Endothelial cell of umbilical vein (primary cell): ENCODE results near the gene STT3B. TPM values are rescaled to one million over a fixed set of nuclear protein-coding genes. Genes with fewer than 3 reads are reported as not detected.

ENCODE experiments used
- BruUV-seq: library from RNA; stranded (reverse); fragments of 400-500 nt; replicated peaks from 2 replicates; lab custom pipeline; 2021; lab: Mats Ljungman, UMichigan
- CTCF ChIA-PET: fragments of 300-600, 350-600 bp; sonication (Branson Sonifier 250); formaldehyde crosslinking; loops from one replicate; lab custom pipeline; 2021; ENCODE audit warnings: antibody characterized with exemption, inconsistent platforms; lab: Charles Lee
- POLR2A ChIA-PET: fragments of 300-600, 350-600 bp; sonication (Branson Sonifier 250); formaldehyde crosslinking; loops from one replicate; lab custom pipeline; 2021; ENCODE audit warnings: antibody characterized with exemption, inconsistent platforms; lab: Charles Lee
- DNase-seq: peaks from one replicate; pipeline ENCODE4 v3.0.0-alpha.2; 2011; ENCODE audit warnings: low read depth, low spot score
- FAIRE-seq: peaks from 2 replicates; lab custom pipeline; 2011; peaks lifted over from hg19 to GRCh38; lab: Jason Lieb, UNC
- H2AFZ ChIP-seq: 2 replicates; pipeline ENCODE4 v1.6.0; 2012; ENCODE audit warnings: low read depth, low read length, control low read depth, inconsistent platforms
- H3K27ac ChIP-seq: 2 replicates; pipeline ENCODE4 v1.5.1; 2011; ENCODE audit warnings: low read depth, mild to moderate bottlenecking, control low read depth, low read length, moderate library complexity; ENCODE audit not compliant: insufficient read depth
- H3K27me3 ChIP-seq, 2 experiments: 2 replicates each; pipeline versions ENCODE4 v1.6.0 to v1.6.1; 2011; ENCODE audit warnings: low read length in 2 of 2, mixed read lengths in 1 of 2; ENCODE audit not compliant: control insufficient read depth in 2 of 2, insufficient read depth in 2 of 2
- H3K36me3 ChIP-seq, 2 experiments: 2 replicates in 1 of 2; 3 replicates in 1 of 2; pipeline ENCODE4 v1.5.1; 2011; ENCODE audit warnings: low read length in 2 of 2, mild to moderate bottlenecking in 1 of 2, moderate library complexity in 1 of 2; ENCODE audit not compliant: control insufficient read depth in 2 of 2, insufficient read depth in 2 of 2; ENCODE audit errors: extremely low read depth in 1 of 2
- H3K4me1 ChIP-seq: 3 replicates; pipeline ENCODE4 v1.5.1; 2011; ENCODE audit warnings: mild to moderate bottlenecking, low read length; ENCODE audit not compliant: control insufficient read depth, insufficient read depth; ENCODE audit errors: extremely low read depth
- H3K4me2 ChIP-seq: 2 replicates; pipeline ENCODE4 v1.6.1; 2011; ENCODE audit warnings: low read length, control low read depth, mixed read lengths; ENCODE audit not compliant: insufficient read depth
- H3K4me3 ChIP-seq, 3 experiments: fragments of 200-600 bp in 1 of 3; sonication (generic), shearing (Covaris generic) in 1 of 3; replicated peaks in 1 of 3; 2 replicates each; pipeline ENCODE4 v1.5.1; 2011 to 2016; ENCODE audit warnings: control low read depth in 3 of 3, low read length in 3 of 3, mild to moderate bottlenecking in 2 of 3, inconsistent platforms in 1 of 3, low read depth in 1 of 3, moderate library complexity in 1 of 3; ENCODE audit not compliant: insufficient read depth in 1 of 3
- H3K79me2 ChIP-seq: 2 replicates; pipeline ENCODE4 v1.6.0; 2012; ENCODE audit warnings: low read length, inconsistent platforms; ENCODE audit not compliant: control insufficient read depth, insufficient read depth
- H3K9ac ChIP-seq: replicated peaks from 2 replicates; pipeline ENCODE3; 2011; ENCODE audit warnings: low read length, control low read depth; ENCODE audit not compliant: insufficient read depth; ENCODE audit errors: extremely low read depth
- H3K9me1 ChIP-seq: replicated peaks from 3 replicates; pipeline ENCODE4 v1.6.0; 2011; ENCODE audit warnings: mild to moderate bottlenecking, low read length; ENCODE audit not compliant: control insufficient read depth, insufficient read depth; ENCODE audit errors: extremely low read depth
- H3K9me3 ChIP-seq: replicated peaks from 2 replicates; pipeline ENCODE4 v1.5.1; 2012; ENCODE audit warnings: low read length, inconsistent platforms; ENCODE audit not compliant: control insufficient read depth, insufficient read depth
- H4K20me1 ChIP-seq: replicated peaks from 2 replicates; pipeline ENCODE3; 2011; ENCODE audit warnings: mild to moderate bottlenecking, low read length; ENCODE audit not compliant: control insufficient read depth, insufficient read depth; ENCODE audit errors: extremely low read depth
- EZH2 ChIP-seq: IDR thresholded peaks from 2 replicates; pipeline ENCODE4 v1.6.1; 2012; ENCODE audit warnings: borderline replicate concordance, low read depth, mild to moderate bottlenecking, moderate library complexity, low read length, inconsistent platforms; ENCODE audit not compliant: severe bottlenecking
- FOS ChIP-seq: IDR thresholded peaks from 2 replicates; pipeline ENCODE4 v1.6.1; 2011; ENCODE audit warnings: mild to moderate bottlenecking, low read length, moderate library complexity, borderline replicate concordance; ENCODE audit not compliant: insufficient read depth
- GATA2 ChIP-seq: IDR thresholded peaks from 2 replicates; pipeline ENCODE4 v1.7.0; 2011; ENCODE audit warnings: low read depth, mild to moderate bottlenecking, moderate library complexity, mixed read lengths, low read length; ENCODE audit not compliant: insufficient read length, insufficient read depth
- JUN ChIP-seq: IDR thresholded peaks from 2 replicates; pipeline ENCODE4 v1.6.1; 2011; ENCODE audit warnings: borderline replicate concordance, low read depth; ENCODE audit not compliant: insufficient read length, insufficient read depth
- MYC ChIP-seq: IDR thresholded peaks from one replicate; pipeline ENCODE4 v1.6.1; 2011; ENCODE audit warnings: mild to moderate bottlenecking, low read depth, low read length
- POLR2A ChIP-seq: IDR thresholded peaks from 2 replicates; pipeline ENCODE4 v1.6.1; 2012; ENCODE audit warnings: low read depth, mild to moderate bottlenecking, control low read depth, low read length
- POLR2AphosphoS5 ChIP-seq: IDR thresholded peaks from 2 replicates; pipeline ENCODE4 v1.6.1; 2012; ENCODE audit warnings: low read depth, mild to moderate bottlenecking, control low read depth, low read length, moderate library complexity; ENCODE audit not compliant: insufficient read depth
- dilution Hi-C: fragments of 300-500 bp; cut with MboI; formaldehyde crosslinking; loops from one replicate; pipeline ENCODE4 v1.15.0; 2019; ENCODE audit warnings: low sequenced_read_pairs; ENCODE audit not compliant: extremely low pct_ligation_motif_present
- intact Hi-C: fragments of 100-400 bp; cut with micrococcal nuclease; formaldehyde crosslinking; loops from one replicate; pipeline ENCODE4 v1.10.0; 2022
- polyA plus RNA-seq, 4 experiments: library from polyadenylated mRNA; depleted of rRNA in 3 of 4; stranded (reverse) in 3 of 4; unstranded in 1 of 4; fragments of >200 nt; gene quantifications; 2 replicates each; pipeline versions ENCODE4 v1.2.1 to v1.2.3, GENCODE V29; 2011 to 2012; ENCODE audit warnings: missing spikeins in 1 of 4
- total RNA-seq: library from RNA; stranded (reverse); gene quantifications from 2 replicates; pipeline ENCODE4 v1.2.3, GENCODE V29; 2021
- TF ChIP-seq, protein P1 (sequence below): IDR thresholded peaks from 2 replicates; pipeline ENCODE4 v1.6.1; 2011; ENCODE audit not compliant: insufficient read depth, insufficient read length
- TF ChIP-seq, protein P2 (sequence below), 2 donors: IDR thresholded peaks; 1 replicate in 1 of 2; 2 replicates in 1 of 2; pipeline ENCODE4 v1.5.1; 2011; ENCODE audit warnings: low read length in 2 of 2, mild to moderate bottlenecking in 2 of 2, moderate library complexity in 2 of 2, control low read depth in 1 of 2, inconsistent platforms in 1 of 2, low read depth in 1 of 2; ENCODE audit not compliant: insufficient read depth in 1 of 2; ENCODE audit errors: extremely low read depth in 1 of 2

Gene STT3B
- total and polyA plus RNA-seq, 2 donors (not counting 3 experiments of a cell fraction or from before 2014, with no cell fraction given) = 56.4 to 113 TPM

DNA sequence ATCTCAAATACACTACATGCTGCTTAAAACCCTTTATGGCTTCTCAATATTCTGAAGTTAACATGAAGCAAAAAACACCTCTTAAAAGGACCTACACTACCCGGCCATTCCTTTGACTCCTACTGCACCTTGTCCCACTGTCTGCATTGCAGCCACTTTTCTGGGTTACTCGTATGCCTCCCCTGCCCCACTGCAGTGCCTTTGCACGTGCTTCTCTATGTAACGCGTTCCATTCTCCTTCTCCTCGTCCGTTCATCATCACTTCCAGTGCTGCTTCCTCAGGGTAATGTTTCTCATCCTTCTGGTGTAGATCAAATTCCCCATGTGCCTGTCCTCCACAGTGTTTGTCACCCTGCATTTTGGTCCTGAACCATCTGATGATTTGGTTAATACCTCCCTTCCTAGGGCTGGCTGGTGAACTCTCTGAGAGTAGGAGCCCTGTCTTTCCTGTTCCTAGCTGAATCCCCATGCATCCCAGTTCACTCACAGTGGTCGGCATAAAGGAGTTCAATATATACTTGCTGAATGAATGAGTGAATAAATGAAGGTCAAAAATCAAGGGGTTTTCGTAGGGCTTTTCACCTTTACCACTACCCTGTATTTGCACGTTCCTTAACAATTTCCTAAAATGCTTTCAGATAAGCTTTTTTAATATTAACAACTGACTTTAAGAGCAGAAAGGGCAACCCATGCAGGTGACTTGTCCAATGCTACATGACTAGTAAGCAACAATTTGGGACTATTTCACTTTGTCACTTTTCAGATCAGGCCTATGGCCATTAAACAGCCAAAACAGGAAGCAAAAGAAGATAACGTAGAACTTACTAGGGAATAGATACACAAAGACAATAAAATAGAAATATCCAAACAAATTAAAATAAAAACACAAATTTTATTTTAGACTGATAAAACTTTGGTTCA lies 2.4 kb upstream of the STT3B start:
- Histone ChIP-seq H3K36me3 (no peaks in the 10 kb centered on the region), H3K9me1 (no peaks in the 10 kb centered on the region), H3K9me3 (no peaks in the 10 kb centered on the region), H3K9ac (no peak overlapping the region), H2AFZ (no peak overlapping the region), H3K79me2 (peaks cover 23% of the 10 kb centered on the region), H3K27ac (no peak overlapping the region), H4K20me1 (no peaks in the 10 kb centered on the region), H3K4me1 (peaks cover 24% of the 10 kb centered on the region), H3K27me3 (peaks cover 17% of the 10 kb centered on the region in 2 experiments), H3K4me2 (peak overlapping the region; percentile 95), H3K4me3 (peak overlapping the region in 1 of 3 experiments; percentile 94)
- intact Hi-C loops = loop anchor here (5.0 kb wide), 2 partner anchors 432 to 763 kb away; no protein-coding TSS in a partner anchor
- dilution Hi-C loops = no loop called here
- no peak for TF ChIP-seq POLR2AphosphoS5
- no peak for TF ChIP-seq GATA2
- TF ChIP-seq, protein P1, sequence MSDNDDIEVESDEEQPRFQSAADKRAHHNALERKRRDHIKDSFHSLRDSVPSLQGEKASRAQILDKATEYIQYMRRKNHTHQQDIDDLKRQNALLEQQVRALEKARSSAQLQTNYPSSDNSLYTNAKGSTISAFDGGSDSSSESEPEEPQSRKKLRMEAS = no peak
- TF ChIP-seq JUN = no peak
- no peak for TF ChIP-seq MYC
- TF ChIP-seq, protein P2, sequence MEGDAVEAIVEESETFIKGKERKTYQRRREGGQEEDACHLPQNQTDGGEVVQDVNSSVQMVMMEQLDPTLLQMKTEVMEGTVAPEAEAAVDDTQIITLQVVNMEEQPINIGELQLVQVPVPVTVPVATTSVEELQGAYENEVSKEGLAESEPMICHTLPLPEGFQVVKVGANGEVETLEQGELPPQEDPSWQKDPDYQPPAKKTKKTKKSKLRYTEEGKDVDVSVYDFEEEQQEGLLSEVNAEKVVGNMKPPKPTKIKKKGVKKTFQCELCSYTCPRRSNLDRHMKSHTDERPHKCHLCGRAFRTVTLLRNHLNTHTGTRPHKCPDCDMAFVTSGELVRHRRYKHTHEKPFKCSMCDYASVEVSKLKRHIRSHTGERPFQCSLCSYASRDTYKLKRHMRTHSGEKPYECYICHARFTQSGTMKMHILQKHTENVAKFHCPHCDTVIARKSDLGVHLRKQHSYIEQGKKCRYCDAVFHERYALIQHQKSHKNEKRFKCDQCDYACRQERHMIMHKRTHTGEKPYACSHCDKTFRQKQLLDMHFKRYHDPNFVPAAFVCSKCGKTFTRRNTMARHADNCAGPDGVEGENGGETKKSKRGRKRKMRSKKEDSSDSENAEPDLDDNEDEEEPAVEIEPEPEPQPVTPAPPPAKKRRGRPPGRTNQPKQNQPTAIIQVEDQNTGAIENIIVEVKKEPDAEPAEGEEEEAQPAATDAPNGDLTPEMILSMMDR (IDR thresholded peaks at IDR 0.05; ENCODE audit: extremely low read depth in 1 of 2, insufficient read depth in 1 of 2, low read depth in 1 of 2, low read length in 2 of 2) = no peak
- TF ChIP-seq POLR2A = no peak
- TF ChIP-seq EZH2 = no peak
- no peak for TF ChIP-seq FOS
- ChIA-PET POLR2A (no interaction called here), CTCF (interaction anchor here (1.0 to 2.2 kb wide), 4 partner anchors 20 to 760 kb away, joined by 3 to 8 read pairs (median 4); no protein-coding TSS in a partner anchor)
- FAIRE-seq = no peak
- no peak for DNase-seq
- no TSS peak for BruUV-seq
